GM19438 (cell line): ENCODE data around the gene EML1.
"Not testable (repeated sequence)": the region's sequence is repeated elsewhere in the genome, so short reads cannot be mapped to it uniquely, and the experiment has no call there.

Experiments used
- ATAC-seq: cut with Tn5 transposase; IDR thresholded peaks from one replicate; pipeline ENCODE4 v1.9.1; 2021; ENCODE audit warnings: low read depth; ENCODE audit not compliant: unreplicated experiment

Gene EML1

DNA sequence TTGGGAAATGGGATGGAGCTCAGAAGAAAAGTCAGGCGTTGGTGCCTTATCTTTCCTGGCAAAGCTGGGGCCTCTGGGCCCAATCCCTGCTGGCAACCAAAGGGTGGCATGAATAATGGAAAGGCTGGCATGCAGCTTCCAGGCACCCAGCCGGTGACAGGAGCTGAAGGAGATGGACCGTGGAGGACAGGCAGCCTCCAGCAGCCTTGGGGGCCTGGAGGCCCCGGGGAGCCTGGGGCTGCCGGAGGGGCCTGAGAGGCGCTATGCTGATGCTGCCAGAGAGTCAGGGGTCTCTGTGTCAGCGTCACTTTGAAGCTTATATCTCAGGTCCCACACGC, 38.2 kb upstream of the EML1 start:
- no peak for ATAC-seq

GRCh38 chr14:99755629-99756603, 37.3 kb upstream of the EML1 start:
- no peak for ATAC-seq

- ATAC-seq = no peak
Observed at GRCh38 chr14:99756796-99757195, 36.4 kb upstream of the EML1 start.

GRCh38 chr14:99757331-99758070, 35.7 kb upstream of the EML1 start:
- ATAC-seq = no peak

DNA sequence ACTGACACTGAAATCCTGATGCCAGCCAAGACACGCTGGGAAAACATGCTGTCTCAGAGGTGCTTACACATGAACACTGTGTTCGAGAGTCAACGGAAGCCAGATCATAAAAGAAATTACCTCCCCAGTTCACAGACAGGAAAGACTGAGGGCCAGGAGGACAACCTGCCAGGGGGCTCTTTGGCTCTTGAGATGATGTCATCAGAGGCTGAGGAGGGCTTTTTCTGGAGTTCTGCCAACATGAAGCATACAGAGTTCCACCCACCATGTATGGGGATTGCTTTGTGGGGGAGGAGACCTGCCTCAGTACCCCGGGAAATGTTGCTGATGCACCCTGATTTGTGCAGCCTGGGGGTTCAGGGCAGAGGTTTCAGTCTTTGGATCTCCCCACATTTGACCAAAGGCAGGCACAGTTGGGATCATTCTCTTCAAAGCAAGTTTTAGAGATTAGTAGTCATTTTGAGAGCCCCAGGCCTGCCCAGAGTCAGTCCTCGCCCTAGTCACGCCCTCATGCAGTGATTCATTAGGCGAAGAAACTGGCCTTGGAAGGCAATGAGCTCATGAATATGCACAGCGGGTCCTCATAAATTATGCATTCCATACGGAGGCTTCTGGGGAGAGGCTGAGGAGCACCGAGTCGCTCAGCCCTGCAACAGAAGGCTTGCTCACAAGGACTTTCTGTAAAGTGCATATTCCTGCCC, 34.9 kb upstream of the EML1 start:
- ATAC-seq = no peak

GRCh38 chr14:99758872-99759545, 34.2 kb upstream of the EML1 start:
- no peak for ATAC-seq

DNA sequence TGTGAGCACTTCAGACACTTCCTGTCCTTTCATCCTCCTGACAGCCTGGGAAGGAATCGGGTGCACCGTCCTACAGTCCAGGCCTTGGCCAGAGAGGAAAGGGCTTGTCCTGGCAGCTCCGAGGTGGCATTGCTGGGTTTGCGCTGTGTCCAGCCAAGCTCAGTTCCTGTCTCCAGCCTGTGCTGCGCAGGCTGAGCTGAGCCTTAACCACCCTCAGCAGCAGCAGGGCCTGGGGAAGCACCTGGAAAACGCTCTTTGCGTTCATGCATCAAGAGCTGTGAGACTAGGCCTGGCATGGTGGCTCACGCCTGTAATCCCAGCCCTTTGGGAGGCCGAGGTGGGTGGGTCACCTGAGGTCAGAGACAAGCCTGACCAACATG, 33.7 kb upstream of the EML1 start:
- no peak for ATAC-seq

GRCh38 chr14:99760817-99761216, 32.4 kb upstream of the EML1 start:
- no peak for ATAC-seq

DNA sequence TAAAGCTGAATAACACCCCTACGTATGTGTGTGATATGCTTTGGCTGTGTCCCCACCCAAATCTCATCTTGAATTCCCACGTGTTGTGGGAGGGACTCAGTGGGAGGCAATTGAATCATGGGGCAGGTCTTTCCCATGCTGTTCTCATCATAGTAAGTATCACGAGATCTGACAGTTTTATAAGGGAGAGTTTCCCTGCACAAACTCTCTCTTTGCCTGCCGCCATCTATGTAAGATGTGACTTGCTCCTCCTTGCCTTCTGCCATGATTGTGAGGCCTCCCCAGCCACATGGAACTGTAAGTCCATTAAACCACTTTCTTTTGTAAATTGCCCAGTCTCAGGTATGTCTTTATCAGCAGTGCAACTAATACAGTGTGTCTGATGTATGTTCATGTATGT, 30.3 kb upstream of the EML1 start:
- ATAC-seq = not testable (repeated sequence)

- no peak for ATAC-seq
Observed at GRCh38 chr14:99763527-99764221, 29.5 kb upstream of the EML1 start.

DNA sequence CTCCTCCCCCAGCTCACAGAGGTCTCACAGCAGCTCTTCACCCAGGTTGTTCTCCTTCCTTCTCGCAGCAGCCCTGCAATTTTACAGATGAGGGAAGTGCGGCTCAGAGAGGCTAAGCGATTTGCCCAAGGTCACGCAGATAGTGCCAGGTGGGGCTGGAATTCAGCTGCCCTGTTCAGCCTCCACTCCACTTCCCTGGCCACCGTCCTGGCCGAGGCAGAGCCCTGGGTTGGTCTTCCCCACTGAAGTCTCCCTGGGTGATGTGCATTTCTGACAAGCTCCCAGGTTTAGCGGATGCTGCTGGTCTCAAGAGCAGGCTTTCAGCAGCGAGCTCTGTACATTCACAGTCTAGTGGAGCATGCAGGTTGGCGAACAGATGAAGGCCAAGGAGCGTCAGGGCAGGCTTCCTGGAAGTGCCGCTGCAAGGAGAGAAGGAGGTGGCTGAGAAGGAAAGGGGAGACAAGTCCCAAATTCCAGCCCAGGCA, 28.9 kb upstream of the EML1 start:
- no peak for ATAC-seq

DNA sequence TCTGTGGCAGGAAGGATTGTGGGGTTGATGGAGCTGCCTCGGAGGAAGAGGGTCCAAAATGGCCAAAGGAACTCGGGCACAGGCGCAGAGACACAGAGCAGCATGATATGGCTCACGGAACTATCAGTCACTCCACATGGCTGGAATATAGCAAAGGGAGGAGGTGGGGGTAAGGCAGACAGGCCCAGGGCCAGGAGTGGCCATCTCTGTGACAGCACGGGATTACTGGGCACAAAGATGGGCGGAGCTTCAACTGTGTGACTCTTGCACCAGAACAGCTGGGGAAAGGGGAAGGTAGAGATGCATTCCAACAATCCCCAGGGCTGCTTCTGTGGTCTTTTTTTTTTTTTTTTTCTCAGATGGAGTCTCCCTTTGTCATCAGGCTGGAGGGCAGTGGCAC, 24.8 kb upstream of the EML1 start:
- ATAC-seq = no peak

DNA sequence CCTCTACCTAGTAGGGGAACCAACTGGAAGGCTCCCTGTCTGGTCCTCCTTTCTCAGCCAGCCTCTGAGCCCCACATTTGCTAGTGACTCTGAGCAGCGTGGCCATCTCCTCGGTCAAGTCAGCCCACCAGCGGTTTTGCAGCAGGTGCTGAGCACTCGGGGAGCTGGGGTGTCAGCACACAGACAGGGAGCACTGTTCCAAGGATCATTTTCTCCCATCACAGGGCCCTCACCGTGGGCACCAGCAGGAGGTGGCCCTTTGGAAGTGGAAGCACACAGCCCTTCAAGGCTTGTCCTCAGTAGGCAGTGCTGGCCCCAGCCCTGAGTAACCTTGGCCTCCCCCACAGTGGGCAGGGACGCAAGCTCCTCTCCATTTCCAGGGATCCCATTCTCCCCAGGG, 24.1 kb upstream of the EML1 start:
- ATAC-seq = no peak

- ATAC-seq = no peak
Observed at GRCh38 chr14:99769799-99770198, 23.4 kb upstream of the EML1 start.

DNA sequence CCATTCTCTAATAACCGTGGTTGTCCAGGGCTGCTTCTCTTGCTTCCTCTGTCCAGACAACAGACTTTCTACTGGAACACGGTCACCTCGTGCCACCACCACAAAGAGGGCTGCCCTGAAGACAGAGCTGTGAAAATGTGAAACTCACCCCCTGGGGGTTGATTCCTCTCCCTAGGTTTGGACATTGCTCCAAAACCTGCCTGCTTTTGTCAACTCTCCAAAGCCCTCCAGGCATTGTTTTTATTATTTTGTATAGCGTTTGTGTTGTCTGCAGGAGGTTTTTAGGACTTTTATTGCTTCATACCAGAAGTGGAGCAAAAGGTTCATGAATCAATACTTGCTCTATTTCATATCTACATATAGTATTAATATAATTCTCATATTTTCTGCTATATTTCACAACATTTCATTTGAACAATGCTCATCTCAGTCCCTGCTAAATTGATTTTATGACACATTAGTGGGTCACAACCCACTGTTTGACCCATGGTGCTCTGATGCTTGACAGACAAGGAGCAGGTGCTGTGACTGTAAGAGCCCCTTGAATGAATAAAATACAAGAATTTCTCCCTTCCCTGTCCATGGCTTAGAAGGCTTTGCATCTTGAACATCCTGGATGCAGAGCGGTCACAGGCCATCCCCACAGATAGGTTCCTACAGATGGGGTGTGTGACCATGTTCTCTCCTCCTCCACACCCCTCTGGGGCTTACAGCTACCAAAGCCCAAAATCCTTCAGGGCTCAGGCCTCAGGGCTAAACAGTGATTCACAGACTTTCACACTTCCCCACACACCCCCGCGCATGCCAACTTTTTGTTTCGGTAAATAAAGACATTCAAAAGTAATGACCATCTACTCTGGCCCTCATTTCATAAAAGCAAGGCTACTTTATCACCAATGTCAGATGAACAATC, 20.6 kb upstream of the EML1 start:
- ATAC-seq = no peak

- ATAC-seq = no peak
Observed at GRCh38 chr14:99773521-99774497, 19.4 kb upstream of the EML1 start.

GRCh38 chr14:99774556-99775307, 18.5 kb upstream of the EML1 start:
- ATAC-seq = no peak
